Testis (tissue), 2 donors: Measurements from ENCODE around the gene RXFP3.

Experiments used
- CTCF ChIP-seq, 3 experiments: fragments of 450-650 bp in 2 of 3; fragments of 200-600 bp in 1 of 3; sonication (generic) in 1 of 3; IDR thresholded peaks; one replicate each; pipeline ENCODE4 v1.5.1; 2016 to 2019; ENCODE audit warnings: antibody characterized with exemption in 3 of 3, mild to moderate bottlenecking in 2 of 3, moderate library complexity in 1 of 3
- POLR2A ChIP-seq: fragments of 450-650 bp; IDR thresholded peaks from one replicate; pipeline ENCODE4 v1.6.1; 2017; ENCODE audit warnings: antibody characterized with exemption, mild to moderate bottlenecking, moderate library complexity

GRCh38 chr5:33936381-33937016 is at the start of gene RXFP3:
- no peak for TF ChIP-seq CTCF (IDR thresholded peaks at IDR 0.05)
- no peak for TF ChIP-seq POLR2A
